Panc1 (cell line): ENCODE results near the gene ATP6V1B1. TPM values are rescaled to one million over a fixed set of nuclear protein-coding genes. Genes with fewer than 3 reads are reported as not detected.

Experiments used
- ATAC-seq: fragments of 200-7000 bp; cut with Tn5 transposase; 2 replicates; pipeline ENCODE4 v1.9.1; 2020; ENCODE audit warnings: mild to moderate bottlenecking, moderate library complexity
- BruUV-seq: library from RNA; stranded (reverse); fragments of 400-500 nt; replicated peaks from 2 replicates; lab custom pipeline; 2021; lab: Mats Ljungman, UMichigan
- CTCF ChIA-PET: fragments of 300-600 bp; sonication (Branson Sonifier 250); formaldehyde crosslinking; loops from one replicate; lab custom pipeline; 2022; ENCODE audit warnings: antibody characterized with exemption; lab: Charles Lee
- POLR2A ChIA-PET: fragments of 300-600 bp; sonication (Branson Sonifier 250); formaldehyde crosslinking; loops from one replicate; lab custom pipeline; 2022; ENCODE audit warnings: antibody characterized with exemption; lab: Charles Lee
- DNase-seq: peaks from one replicate; pipeline ENCODE4 v3.0.0-alpha.2; 2010; ENCODE audit warnings: low read depth, low spot score
- H3K27ac ChIP-seq: 2 replicates; pipeline ENCODE4 v1.5.1; 2011; ENCODE audit warnings: mild to moderate bottlenecking, low read length, inconsistent platforms
- H3K27me3 ChIP-seq: fragments of 200-500 bp; sonication (Bioruptor generic); 2 replicates; pipeline ENCODE4 v1.6.0; 2014; ENCODE audit warnings: low read length, inconsistent platforms; ENCODE audit not compliant: control insufficient read depth, insufficient read depth
- H3K36me3 ChIP-seq: fragments of 200-500 bp; sonication (Bioruptor generic); 2 replicates; pipeline ENCODE4 v1.5.1; 2014; ENCODE audit warnings: inconsistent platforms, mild to moderate bottlenecking, low read length, moderate library complexity; ENCODE audit not compliant: control insufficient read depth, insufficient read depth
- H3K4me1 ChIP-seq: 2 replicates; pipeline ENCODE4 v1.5.1; 2011; ENCODE audit warnings: inconsistent platforms, mild to moderate bottlenecking, low read length, moderate library complexity; ENCODE audit not compliant: control insufficient read depth, insufficient read depth
- H3K4me3 ChIP-seq, 2 experiments: 2 replicates each; pipeline ENCODE4 v1.5.1; 2011 to 2012; ENCODE audit warnings: low read depth in 2 of 2, low read length in 2 of 2, mild to moderate bottlenecking in 2 of 2, inconsistent platforms in 1 of 2, moderate library complexity in 1 of 2
- H3K9me3 ChIP-seq: fragments of 200-500 bp; sonication (Bioruptor generic); 2 replicates; pipeline ENCODE4 v1.5.1; 2014; ENCODE audit warnings: low read depth, mild to moderate bottlenecking, inconsistent platforms, low read length, moderate library complexity; ENCODE audit not compliant: control insufficient read depth, insufficient read depth
- CTCF ChIP-seq: fragments of 450-650 bp; IDR thresholded peaks from 2 replicates; pipeline ENCODE4 v1.5.1; 2017; ENCODE audit warnings: mild to moderate bottlenecking
- POLR2AphosphoS5 ChIP-seq: IDR thresholded peaks from 2 replicates; pipeline ENCODE4 v1.6.1; 2012; ENCODE audit warnings: mild to moderate bottlenecking, low read depth, low read length, moderate library complexity
- REST ChIP-seq, 2 experiments: IDR thresholded peaks; 2 replicates each; pipeline ENCODE4 v1.6.1; 2011 to 2012; ENCODE audit warnings: low read depth in 2 of 2, control low read depth in 1 of 2, low read length in 1 of 2, mild to moderate bottlenecking in 1 of 2, moderate library complexity in 1 of 2; ENCODE audit not compliant: insufficient read depth in 1 of 2
- SIN3A ChIP-seq: IDR thresholded peaks from 2 replicates; pipeline ENCODE4 v1.6.1; 2012; ENCODE audit warnings: low read depth, mild to moderate bottlenecking, low read length, moderate library complexity, borderline replicate concordance; ENCODE audit not compliant: insufficient read depth
- TCF7L2 ChIP-seq: IDR thresholded peaks from 2 replicates; pipeline ENCODE4 v1.6.1; 2011; ENCODE audit warnings: mild to moderate bottlenecking, low read depth, low read length, inconsistent platforms
- in situ Hi-C: cut with HindIII; loops from 2 replicates; pipeline ENCODE4 v1.10.0; 2016; ENCODE audit warnings: low sequenced_read_pairs, low pct_unique_long_range_greater_than_20kb
- intact Hi-C: fragments of 100-400 bp; cut with micrococcal nuclease; formaldehyde crosslinking; loops from one replicate; pipeline ENCODE4 v1.10.0; 2022; ENCODE audit not compliant: unreplicated experiment
- total RNA-seq: library from RNA; stranded (reverse); gene quantifications from one replicate; pipeline ENCODE4 v1.2.1, GENCODE V29; 2021; ENCODE audit not compliant: unreplicated experiment

Gene ATP6V1B1
- total RNA-seq, 1 experiment from 2014 or later: 0.18 TPM

GRCh38 chr2:70964133-70964532 is 28.4 kb downstream of the ATP6V1B1 start:
- no peak for ATAC-seq
- no peak overlapping the region for H3K27ac ChIP-seq
- DNase-seq: no peak
- in situ Hi-C loops: no loop called here
- POLR2A ChIA-PET: no interaction called here
- H3K27me3 ChIP-seq: no peaks in the 10 kb centered on the region; the same call in none of the 2 replicates
- intact Hi-C loops: no loop called here
- BruUV-seq: no TSS peak
- TF ChIP-seq TCF7L2: no peak
- no peak for TF ChIP-seq POLR2AphosphoS5
- TF ChIP-seq SIN3A: no peak
- TF ChIP-seq CTCF: no peak
- no peak for TF ChIP-seq REST (IDR thresholded peaks at IDR 0.05; ENCODE audit: insufficient read depth in 1 of 2, low read depth in 2 of 2, low read length in 1 of 2)
- H3K4me1 ChIP-seq: no peaks in the 10 kb centered on the region
- CTCF ChIA-PET: interaction anchor here (0.6 to 0.8 kb wide), 3 partner anchors 9 to 28 kb away, joined by 3 read pairs; partner anchors contain the start of gene ATP6V1B1
- H3K4me3 ChIP-seq: no peak overlapping the region
- H3K9me3 ChIP-seq: no peaks in the 10 kb centered on the region
- no peaks in the 10 kb centered on the region for H3K36me3 ChIP-seq

DNA sequence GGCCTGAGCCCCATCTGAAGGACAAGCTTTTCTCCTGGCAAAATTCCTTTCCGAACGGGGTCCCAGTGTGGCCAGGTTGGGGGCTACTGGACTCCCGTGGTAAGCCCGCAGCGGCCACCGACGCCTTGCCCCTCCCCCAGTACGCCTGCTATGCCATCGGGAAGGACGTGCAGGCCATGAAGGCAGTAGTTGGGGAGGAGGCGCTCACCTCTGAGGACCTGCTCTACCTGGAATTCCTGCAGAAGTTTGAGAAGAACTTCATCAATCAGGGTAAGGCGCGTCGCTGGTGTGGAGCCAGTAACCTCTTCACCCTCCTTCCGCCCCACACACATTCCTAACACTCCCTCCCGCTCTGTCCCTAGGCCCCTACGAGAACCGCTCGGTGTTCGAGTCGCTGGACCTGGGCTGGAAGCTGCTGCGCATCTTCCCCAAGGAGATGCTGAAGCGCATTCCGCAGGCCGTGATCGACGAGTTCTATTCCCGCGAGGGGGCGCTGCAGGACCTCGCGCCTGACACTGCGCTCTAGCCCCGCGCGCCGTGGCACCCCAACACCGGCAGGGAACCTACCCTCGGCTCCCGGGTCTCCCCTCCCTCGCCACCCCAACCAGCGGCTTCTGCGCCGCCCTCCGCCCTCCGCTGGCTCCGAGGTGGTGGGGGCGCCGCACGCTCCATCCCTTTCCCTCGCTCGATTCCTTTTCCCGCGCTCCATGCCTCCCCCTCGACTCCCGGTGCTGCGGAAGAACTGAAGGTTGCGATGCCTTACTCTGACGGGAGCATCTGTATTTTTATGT is 29.1 kb downstream of the ATP6V1B1 start:
- H3K27me3 ChIP-seq: no peaks in the 10 kb centered on the region; the same call in none of the 2 replicates
- intact Hi-C loops: no loop called here
- DNase-seq: no peak
- no peaks in the 10 kb centered on the region for H3K36me3 ChIP-seq
- POLR2A ChIA-PET: no interaction called here
- peak overlapping the region; percentile 35 to 39 for H3K4me3 ChIP-seq
- TF ChIP-seq CTCF (peak; percentile 96), REST (IDR thresholded peaks at IDR 0.05; ENCODE audit: insufficient read depth in 1 of 2, low read depth in 2 of 2, low read length in 1 of 2) (no peak), POLR2AphosphoS5 (no peak)
- no peaks in the 10 kb centered on the region for H3K9me3 ChIP-seq
- peak; percentile 89 for ATAC-seq
- no TSS peak for BruUV-seq
- H3K27ac ChIP-seq: no peak overlapping the region
- H3K4me1 ChIP-seq: no peaks in the 10 kb centered on the region
- in situ Hi-C loops: no loop called here
- CTCF ChIA-PET: interaction anchor here (0.5 to 0.8 kb wide), 5 partner anchors 8 to 93 kb away, joined by 3 read pairs; partner anchors contain the start of gene ATP6V1B1
